NCI-H345 treated with DMSO at 0.1 percent for 48 hours (cell line): ENCODE measurements around the gene STX10.
A peak's percentile ranks its signal among the peaks of the same experiment; 100 is the strongest.

ENCODE experiments used
- DNase-seq: peaks from one replicate; lab custom pipeline; 2025; ENCODE audit not compliant: unreplicated experiment; lab: John Stamatoyannopoulos, UW

STX10 gene

GRCh38 chr19:13121551-13122274, 28.5 kb downstream of the STX10 start:
- DNase-seq = no peak

GRCh38 chr19:13120817-13121216, 29.4 kb downstream of the STX10 start:
- DNase-seq = no peak

- DNase-seq = no peak
Observed at GRCh38 chr19:13120031-13120430, 30.1 kb downstream of the STX10 start.

- DNase-seq = no peak
Observed at GRCh38 chr19:13119627-13120026, 30.5 kb downstream of the STX10 start.

GRCh38 chr19:13118424-13119193, 31.6 kb downstream of the STX10 start:
- DNase-seq = no peak

- peak; percentile 9 for DNase-seq
Observed at GRCh38 chr19:13117772-13118423, 32.3 kb downstream of the STX10 start, which contains the start of gene NACC1. Gene NACC1 (plus strand): TSS chr19:13118264. CDS start chr19:13135208, 16,944 bp downstream.

GRCh38 chr19:13117176-13117771, 32.9 kb downstream of the STX10 start:
- no peak for DNase-seq

- peak; percentile 40 for DNase-seq
Observed at GRCh38 chr19:13116282-13117175, 33.6 kb downstream of the STX10 start, which contains the start of gene TRMT1. Gene TRMT1 (minus strand): TSS chr19:13116740. CDS start chr19:13116399, 341 bp downstream.

- no peak for DNase-seq
Observed at GRCh38 chr19:13115936-13116281, 34.3 kb downstream of the STX10 start.

- no peak for DNase-seq
Observed at GRCh38 chr19:13112555-13112954, 37.6 kb downstream of the STX10 start.

GRCh38 chr19:13110099-13110610, 40.0 kb downstream of the STX10 start:
- no peak for DNase-seq

GRCh38 chr19:13109361-13110098, 40.6 kb downstream of the STX10 start:
- DNase-seq = no peak

- DNase-seq = no peak
Observed at GRCh38 chr19:13104848-13105711, 45.1 kb downstream of the STX10 start.

- no peak for DNase-seq
Observed at GRCh38 chr19:13104360-13104847, 45.8 kb downstream of the STX10 start.

- no peak for DNase-seq
Observed at GRCh38 chr19:13103581-13104359, 46.4 kb downstream of the STX10 start.

GRCh38 chr19:13102666-13103580, 47.3 kb downstream of the STX10 start, which contains the start of gene LYL1:
Gene LYL1 (minus strand): TSS chr19:13102858. CDS start chr19:13101171, 1,687 bp downstream.
- DNase-seq = no peak

- no peak for DNase-seq
Observed at GRCh38 chr19:13102416-13102665, 47.8 kb downstream of the STX10 start.
